ENCODE measurements around the gene GP1BA. TPM values are rescaled to one million over a fixed set of nuclear protein-coding genes. Genes with fewer than 3 reads are reported as not detected.

The GP1BA gene
- total RNA-seq, 1 experiment from 2014 or later = not detected

DNA sequence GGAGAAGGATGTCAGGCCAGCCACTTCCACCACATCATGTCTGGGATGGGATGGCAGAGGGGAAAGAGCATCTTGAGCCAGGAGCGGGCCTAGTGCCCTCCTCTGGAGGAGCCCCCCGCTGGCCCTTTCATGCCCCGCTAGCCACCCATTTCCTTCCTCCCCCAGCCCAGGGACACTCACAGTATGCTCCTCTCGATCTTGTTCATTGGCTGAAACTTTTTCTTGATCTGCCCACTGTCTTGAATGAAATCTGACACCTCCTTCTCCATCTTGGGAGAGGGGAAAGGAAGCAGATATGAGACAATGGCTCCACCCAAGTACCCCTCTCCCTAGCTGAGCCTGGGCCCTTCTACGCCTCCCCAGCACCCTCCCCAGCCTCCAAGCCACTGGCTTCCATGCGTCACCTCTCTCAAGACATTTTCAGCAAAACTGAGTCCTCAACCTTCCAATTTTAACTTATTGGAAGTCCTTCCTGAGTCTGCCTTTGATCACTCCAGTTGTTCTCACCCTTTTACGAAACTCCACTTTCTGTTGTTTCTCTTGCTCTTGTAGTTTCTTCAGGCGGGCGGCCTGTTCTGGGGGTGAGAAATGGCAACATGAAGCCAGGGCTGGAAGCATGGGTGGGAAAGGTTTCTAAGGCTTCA is 28.3 kb downstream of the GP1BA start:
- Histone ChIP-seq H3K9me3 (replicated peaks) (no peaks in the 10 kb centered on the region), H3K4me3 (no peak overlapping the region), H3K27me3 (replicated peaks) (no peaks in the 10 kb centered on the region), H3K27ac (no peak overlapping the region), H3K4me1 (replicated peaks) (no peaks in the 10 kb centered on the region), H3K36me3 (peaks cover 51% of the 10 kb centered on the region)
- DNase-seq (ENCODE audit: low read depth in 1 of 2, low spot score in 2 of 2) = no peak

DNA sequence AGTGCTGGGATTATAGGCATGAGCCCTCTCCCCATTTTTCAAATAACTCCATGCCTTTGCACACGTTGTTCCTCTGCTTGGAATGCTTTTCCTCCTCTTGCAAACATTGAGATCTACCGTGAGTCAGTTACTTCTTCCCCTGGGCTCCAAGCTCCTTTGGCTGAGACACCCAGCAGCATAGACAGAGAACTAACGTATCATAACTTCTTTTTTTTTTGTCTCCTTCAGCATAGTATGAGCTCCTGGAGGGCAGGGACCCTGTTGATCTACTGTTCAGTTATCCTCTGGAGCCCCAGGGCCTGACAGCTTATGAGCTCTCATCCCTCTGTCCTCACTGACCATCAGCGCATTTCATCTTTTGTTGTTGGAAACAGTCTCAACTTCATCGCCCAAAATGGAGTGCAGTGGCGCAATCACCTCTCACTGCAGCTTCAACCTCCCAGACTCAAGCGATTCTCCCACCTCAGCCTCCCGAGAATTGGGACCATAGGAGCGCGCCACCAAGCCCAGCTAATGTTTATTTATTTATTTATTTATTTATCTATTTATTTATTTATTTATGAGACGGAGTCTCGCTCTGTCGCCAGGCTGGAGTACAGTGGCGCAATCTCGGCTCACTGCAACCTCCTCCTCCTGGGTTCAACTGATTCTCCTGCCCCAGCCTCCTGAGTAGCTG is 33.4 kb downstream of the GP1BA start:
- Histone ChIP-seq H3K4me3 (no peak overlapping the region), H3K9me3 (replicated peaks) (no peaks in the 10 kb centered on the region), H3K27ac (no peak overlapping the region), H3K4me1 (replicated peaks) (peaks cover 31% of the 10 kb centered on the region), H3K27me3 (replicated peaks) (no peaks in the 10 kb centered on the region), H3K36me3 (peaks cover 67% of the 10 kb centered on the region)
- no peak for DNase-seq (ENCODE audit: low read depth in 1 of 2, low spot score in 2 of 2)

DNA sequence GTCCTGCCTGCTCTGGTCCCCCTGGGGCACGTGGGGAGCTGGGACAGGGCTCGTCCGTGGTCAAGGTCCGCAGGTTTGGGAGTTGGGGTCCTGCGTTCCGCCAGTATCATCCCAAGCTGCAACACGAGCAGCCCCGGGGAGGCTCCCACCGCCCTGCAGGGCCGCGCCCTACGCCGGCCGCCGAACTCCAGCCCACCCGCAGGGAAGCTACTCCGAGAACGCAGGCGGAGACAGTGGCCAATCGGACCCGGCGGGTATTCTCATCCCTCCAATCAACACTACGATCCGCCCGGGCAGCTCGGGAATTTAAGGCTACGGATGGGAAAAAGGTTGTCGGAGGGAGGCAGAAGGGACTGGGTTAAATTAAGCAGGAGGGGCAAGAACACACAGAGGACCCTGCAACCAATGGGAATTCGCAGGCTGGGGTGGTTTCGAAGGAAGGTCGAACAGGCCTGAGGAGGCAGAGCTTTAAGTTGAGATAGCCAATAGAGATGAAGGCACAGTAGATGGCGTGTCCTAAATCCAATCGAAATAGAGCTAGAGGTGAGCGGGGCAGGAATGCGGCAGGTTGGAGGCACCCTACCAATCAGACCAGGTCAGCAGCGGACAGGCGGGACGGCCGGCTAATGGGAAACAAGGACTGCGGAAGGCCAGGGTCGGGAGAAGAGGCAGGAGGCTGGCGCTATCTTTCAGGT is 34.9 kb downstream of the GP1BA start:
- peak overlapping the region; percentile 57 for H3K4me3 ChIP-seq
- H3K9me3 ChIP-seq (replicated peaks) = no peaks in the 10 kb centered on the region
- no peaks in the 10 kb centered on the region for H3K27me3 ChIP-seq (replicated peaks)
- peaks cover 68% of the 10 kb centered on the region for H3K36me3 ChIP-seq
- H3K27ac ChIP-seq = peak overlapping the region; percentile 93
- peaks cover 39% of the 10 kb centered on the region for H3K4me1 ChIP-seq (replicated peaks)
- peak; percentile 98 to 99 for DNase-seq (ENCODE audit: low read depth in 1 of 2, low spot score in 2 of 2)

DNA sequence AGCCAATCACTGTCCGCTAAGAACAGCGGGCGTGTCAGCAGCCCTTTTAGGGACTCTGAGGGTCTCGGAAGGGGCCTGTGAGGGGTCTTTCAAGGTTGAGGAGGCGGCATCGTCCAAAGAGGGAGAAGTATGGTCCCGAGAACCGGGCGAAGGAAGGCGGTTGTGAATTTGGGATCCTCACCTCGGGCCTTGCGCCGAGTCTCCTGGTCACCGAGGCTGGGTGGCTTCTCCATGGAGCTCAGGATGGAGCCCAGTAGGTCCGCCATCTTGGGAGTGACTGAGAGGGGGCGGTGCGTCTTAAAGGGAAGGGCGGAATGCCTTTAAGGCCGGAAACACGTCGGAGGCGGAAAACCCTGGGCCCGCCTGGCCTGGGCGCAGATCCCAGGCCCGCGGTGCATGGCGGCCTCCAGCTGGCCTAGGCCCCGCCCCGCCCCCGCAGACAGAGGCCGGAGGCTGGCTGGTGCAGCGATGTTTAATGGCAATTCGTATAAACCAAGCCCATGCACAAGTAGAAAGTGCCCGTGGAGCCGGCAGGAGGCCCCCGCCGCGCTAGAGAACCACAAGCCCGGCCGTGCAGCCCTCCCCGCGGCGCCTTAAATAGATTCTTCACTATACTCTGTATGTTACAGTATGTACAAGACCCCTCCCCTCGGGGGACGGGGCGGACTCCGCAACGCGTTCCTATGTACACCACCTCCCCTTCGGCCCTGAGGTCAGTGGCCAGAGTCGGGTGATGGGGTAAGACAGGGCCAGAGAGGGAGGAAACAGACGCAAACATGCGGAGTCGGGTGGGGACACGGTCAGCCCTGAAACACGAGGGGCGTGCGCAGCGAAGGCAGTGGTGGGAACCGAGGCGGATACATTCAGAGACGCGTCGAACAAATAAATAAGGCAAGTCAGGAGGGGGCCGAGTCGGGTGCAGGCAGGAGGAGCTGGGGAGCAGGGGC is 35.7 kb downstream of the GP1BA start, which contains the start of gene SPAG7:
Gene SPAG7, minus strand, starts transcription at position 279 of the 947 bp plus-strand sequence. Its CDS starts 13 bp downstream, at position 266.
- Histone ChIP-seq H3K27me3 (replicated peaks) (no peaks in the 10 kb centered on the region), H3K4me1 (replicated peaks) (peaks cover 39% of the 10 kb centered on the region), H3K4me3 (peak within 1 kb of the TSS; percentile 57), H3K36me3 (peaks cover 72% of the 10 kb centered on the region), H3K9me3 (replicated peaks) (no peaks in the 10 kb centered on the region), H3K27ac (peak within 1 kb of the TSS; percentile 93)
- DNase-seq (ENCODE audit: low read depth in 1 of 2, low spot score in 2 of 2) = peak; percentile 93 to 99

DNA sequence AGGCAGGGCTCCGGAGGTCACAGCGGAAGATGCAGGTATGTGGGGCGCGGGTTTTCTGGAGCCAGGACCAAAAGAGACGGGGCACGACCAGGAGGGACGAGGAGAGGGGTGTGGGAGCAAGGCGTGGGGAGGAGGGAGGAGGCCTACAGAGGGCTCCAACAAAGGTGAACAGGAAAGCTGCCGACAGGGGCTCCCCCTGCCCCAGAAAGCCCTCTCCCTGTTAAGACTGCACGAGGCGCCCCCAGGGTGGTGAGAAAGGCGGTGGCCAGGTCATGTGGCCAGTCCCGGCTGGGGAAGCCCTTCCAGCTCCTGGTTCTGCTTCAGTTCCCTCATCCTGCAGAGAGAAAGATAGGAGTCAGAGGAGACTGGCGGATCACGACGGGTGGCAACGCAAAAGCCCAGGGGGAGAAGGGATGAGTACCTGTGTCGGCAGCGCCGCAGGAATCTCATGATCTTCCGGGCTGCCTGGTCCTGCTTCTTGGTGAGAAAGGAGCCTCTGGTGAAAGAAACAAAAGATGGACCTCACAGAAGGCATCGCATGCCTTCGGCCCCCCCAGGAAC is 36.5 kb downstream of the GP1BA start:
- no peaks in the 10 kb centered on the region for H3K27me3 ChIP-seq (replicated peaks)
- no peak for DNase-seq (ENCODE audit: low read depth in 1 of 2, low spot score in 2 of 2)

DNA sequence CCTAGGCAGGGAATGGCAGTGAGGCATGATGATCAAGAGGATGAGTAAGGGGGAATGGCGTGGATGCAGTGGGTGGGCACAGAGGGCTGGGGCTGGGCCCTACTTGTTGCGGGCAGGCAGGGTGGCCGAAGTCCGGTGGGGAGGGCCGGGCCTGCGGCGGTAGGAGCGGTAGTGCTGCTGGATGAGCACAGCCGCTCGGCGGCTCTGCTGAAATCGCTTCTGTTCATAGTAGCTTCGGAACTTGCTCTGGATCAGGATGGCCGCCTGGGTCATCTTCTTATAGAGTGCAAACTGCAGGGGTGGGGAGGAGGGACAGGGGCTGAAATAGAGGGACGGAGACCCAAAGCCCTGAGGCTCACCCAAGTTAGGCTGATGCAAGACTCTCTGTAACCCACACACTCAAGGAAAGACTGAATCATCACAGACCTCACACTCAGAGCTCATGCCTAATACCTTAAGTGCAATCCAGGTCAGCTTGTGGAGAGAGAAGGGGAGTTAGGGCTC is 37.0 kb downstream of the GP1BA start:
- Histone ChIP-seq H3K4me1 (replicated peaks) (peaks cover 39% of the 10 kb centered on the region), H3K27ac (peak overlapping the region; percentile 93), H3K36me3 (peaks cover 85% of the 10 kb centered on the region), H3K27me3 (replicated peaks) (no peaks in the 10 kb centered on the region), H3K9me3 (replicated peaks) (no peaks in the 10 kb centered on the region), H3K4me3 (peak overlapping the region; percentile 57)
- DNase-seq (ENCODE audit: low read depth in 1 of 2, low spot score in 2 of 2) = peak; percentile 96 to 97

More for the DNA sequence above, 36.5 kb downstream of the GP1BA start:
- H3K9me3 ChIP-seq (replicated peaks) = no peaks in the 10 kb centered on the region
- H3K27ac ChIP-seq = peak overlapping the region; percentile 93
- peaks cover 80% of the 10 kb centered on the region for H3K36me3 ChIP-seq
- peak overlapping the region; percentile 57 for H3K4me3 ChIP-seq
- H3K4me1 ChIP-seq (replicated peaks) = peaks cover 39% of the 10 kb centered on the region

DNA sequence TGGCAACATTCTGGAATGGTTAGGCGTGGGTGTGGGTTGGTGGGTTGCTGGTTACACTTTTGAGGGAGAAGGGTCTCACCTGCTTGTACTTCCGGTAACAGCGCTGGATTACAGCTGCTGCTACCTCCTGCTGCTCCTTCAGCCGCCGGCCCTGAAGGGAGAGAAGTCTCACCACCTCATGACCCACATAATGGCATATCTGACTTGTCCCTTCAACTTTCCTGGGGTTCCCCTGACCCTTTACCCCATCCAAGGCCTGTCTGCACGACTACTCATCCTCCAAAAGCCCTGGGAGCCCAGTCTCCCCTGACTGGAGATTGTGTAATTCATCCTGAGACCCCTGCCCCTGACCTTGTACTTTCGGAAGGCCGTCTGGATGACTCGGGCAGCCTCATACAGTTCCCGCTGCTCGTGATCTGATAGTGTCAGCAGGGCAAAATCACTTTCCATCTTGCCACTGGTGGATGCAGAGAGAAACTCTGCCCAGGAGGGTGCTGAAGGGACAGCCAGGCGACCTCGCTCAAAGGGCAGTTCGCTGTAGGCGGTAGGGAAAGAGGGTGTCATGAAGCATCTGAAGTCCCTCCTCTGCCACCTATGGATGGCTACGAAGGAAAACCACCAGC is 37.6 kb downstream of the GP1BA start:
- peak overlapping the region; percentile 57 for H3K4me3 ChIP-seq
- peak in 1 of 2 experiments; percentile 43 for DNase-seq (ENCODE audit: low read depth in 1 of 2, low spot score in 2 of 2)
- peaks cover 87% of the 10 kb centered on the region for H3K36me3 ChIP-seq
- H3K4me1 ChIP-seq (replicated peaks) = peaks cover 39% of the 10 kb centered on the region
- H3K9me3 ChIP-seq (replicated peaks) = no peaks in the 10 kb centered on the region
- H3K27ac ChIP-seq = peak overlapping the region; percentile 93
- H3K27me3 ChIP-seq (replicated peaks) = no peaks in the 10 kb centered on the region

DNA sequence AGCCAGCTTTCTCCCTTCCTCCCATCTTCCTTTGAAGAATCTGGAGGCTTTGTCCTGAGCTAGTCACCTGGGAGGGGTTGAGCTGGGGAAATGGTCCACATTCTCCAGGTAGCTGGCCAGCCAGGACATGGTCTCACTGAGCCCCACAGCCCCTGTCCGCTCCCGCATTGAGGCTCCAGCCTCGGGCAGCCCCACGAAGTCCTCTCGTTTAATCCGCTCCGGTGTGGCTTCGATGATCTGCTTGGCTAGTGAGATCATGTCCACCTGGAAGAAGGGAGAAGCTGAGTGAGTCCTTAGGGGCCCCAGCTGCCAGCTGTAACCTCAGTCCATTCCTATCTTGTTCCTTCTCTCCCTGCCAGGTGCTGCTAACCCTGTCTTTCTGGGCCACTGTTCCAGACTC is 38.2 kb downstream of the GP1BA start:
- DNase-seq (ENCODE audit: low read depth in 1 of 2, low spot score in 2 of 2) = no peak
- Histone ChIP-seq H3K36me3 (peaks cover 87% of the 10 kb centered on the region), H3K4me1 (replicated peaks) (peaks cover 39% of the 10 kb centered on the region), H3K9me3 (replicated peaks) (no peaks in the 10 kb centered on the region), H3K27me3 (replicated peaks) (no peaks in the 10 kb centered on the region), H3K27ac (peak overlapping the region; percentile 93), H3K4me3 (no peak overlapping the region)

DNA sequence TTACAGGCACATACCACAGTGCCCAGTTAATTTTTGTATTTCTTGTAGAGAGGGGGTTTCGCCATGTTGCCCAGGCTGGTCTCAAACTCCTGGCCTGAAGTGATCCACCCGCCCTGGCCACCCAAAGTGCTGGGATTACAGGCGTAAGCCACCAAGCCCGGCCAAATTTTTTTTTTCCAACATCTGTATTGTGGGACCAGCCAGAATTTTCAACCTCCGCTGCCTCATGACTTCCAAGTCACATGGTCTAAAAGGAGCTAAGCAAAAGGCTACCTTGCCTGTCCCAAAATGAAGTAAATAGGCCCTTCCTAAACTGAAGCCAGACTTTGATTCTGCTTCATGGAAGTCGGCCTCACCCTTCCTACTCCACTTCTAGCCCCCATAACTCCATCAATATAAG is 39.7 kb downstream of the GP1BA start:
- H3K4me1 ChIP-seq (replicated peaks) = peaks cover 29% of the 10 kb centered on the region
- H3K9me3 ChIP-seq (replicated peaks) = no peaks in the 10 kb centered on the region
- no peak for DNase-seq (ENCODE audit: low read depth in 1 of 2, low spot score in 2 of 2)
- no peaks in the 10 kb centered on the region for H3K27me3 ChIP-seq (replicated peaks)
- H3K36me3 ChIP-seq = peaks cover 81% of the 10 kb centered on the region
- H3K27ac ChIP-seq = no peak overlapping the region
- H3K4me3 ChIP-seq = no peak overlapping the region

DNA sequence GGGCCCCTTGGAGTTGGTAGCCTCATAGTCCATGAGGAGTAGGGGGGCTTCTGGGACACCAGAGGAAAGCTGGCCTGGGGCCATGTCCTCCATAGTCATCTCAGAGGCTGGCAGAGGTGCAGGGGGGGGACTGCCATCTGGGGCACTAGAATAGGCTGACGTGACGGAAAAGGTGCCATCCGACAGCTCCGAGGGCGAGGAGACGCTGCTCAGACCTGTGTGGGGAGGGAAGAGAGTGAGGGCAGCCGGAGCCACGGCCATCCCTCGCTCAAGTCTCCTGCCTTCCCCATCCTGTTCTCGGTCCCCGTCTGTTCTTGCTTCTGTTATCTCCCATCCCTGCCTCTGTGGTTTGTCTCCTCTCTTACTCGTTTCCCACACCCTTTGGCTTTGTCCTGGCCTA is 40.2 kb downstream of the GP1BA start:
- Histone ChIP-seq H3K4me3 (no peak overlapping the region), H3K27me3 (replicated peaks) (no peaks in the 10 kb centered on the region), H3K4me1 (replicated peaks) (peaks cover 27% of the 10 kb centered on the region), H3K36me3 (peaks cover 83% of the 10 kb centered on the region), H3K27ac (no peak overlapping the region), H3K9me3 (replicated peaks) (no peaks in the 10 kb centered on the region)
- DNase-seq (ENCODE audit: low read depth in 1 of 2, low spot score in 2 of 2) = no peak

DNA sequence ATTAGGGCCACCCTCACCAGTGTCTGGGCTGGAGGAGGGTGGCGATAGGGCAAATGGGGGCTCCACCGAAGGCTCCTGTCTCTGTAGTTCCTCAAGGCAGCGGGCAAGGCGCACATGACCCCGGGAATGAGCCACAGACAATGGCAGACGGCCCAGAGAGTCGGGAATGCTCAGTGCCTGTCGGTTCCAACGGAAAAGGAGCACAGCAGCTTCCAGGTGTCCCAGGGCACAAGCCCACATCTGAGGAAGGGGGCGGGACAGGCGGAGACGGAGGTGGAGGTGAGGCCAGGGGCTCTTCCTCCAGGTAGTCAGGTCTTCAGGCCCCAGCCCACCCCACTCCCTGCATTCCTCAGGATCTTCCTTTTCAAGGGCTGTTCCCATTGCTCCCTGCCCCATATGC is 40.7 kb downstream of the GP1BA start:
- Histone ChIP-seq H3K9me3 (replicated peaks) (no peaks in the 10 kb centered on the region), H3K36me3 (peaks cover 83% of the 10 kb centered on the region), H3K4me1 (replicated peaks) (peaks cover 27% of the 10 kb centered on the region), H3K4me3 (no peak overlapping the region), H3K27ac (no peak overlapping the region), H3K27me3 (replicated peaks) (no peaks in the 10 kb centered on the region)
- no peak for DNase-seq (ENCODE audit: low read depth in 1 of 2, low spot score in 2 of 2)

DNA sequence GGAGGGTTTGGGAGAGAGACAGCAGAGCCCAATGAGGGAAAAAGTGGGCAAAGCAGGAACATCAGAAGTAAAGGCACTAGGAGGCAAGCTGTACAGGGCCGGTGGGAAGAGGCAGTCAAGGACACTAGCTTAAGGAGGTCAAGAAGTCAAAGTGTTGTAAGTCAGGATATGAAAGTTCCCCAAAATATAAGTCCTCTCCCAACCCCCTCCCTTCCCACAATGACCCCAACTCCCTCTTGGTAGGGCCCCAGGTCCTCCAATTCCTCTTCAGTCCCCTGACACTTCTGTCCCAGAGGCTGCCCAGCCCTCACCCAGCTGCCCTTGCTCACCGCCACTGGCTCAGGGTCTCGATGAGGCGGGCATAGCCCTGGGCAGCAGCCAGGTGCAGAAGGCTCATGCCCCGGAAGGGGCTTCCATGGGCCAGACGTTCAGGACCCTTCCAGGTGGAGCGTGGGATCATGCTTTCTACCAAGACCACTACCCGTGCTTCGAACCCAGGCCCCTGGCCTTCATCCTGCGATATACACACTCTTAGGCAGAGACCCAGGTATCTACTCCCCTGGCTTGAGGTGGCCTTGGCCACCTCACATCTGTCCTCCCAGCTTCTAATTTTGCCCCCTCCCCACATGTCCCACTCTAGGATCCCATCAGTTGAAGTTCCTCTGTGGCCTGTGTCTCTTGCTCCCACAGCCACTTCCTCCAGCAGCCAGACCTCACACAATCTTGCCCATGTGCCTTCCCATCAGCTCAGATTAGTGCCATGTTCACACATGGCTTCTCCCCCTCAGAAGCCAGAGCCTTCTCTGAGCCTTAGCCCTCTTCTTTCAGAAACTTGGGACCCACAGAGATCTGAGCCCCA is 41.4 kb downstream of the GP1BA start:
- H3K4me3 ChIP-seq = no peak overlapping the region
- no peaks in the 10 kb centered on the region for H3K9me3 ChIP-seq (replicated peaks)
- no peak for DNase-seq (ENCODE audit: low read depth in 1 of 2, low spot score in 2 of 2)
- no peaks in the 10 kb centered on the region for H3K27me3 ChIP-seq (replicated peaks)
- peaks cover 83% of the 10 kb centered on the region for H3K36me3 ChIP-seq
- no peak overlapping the region for H3K27ac ChIP-seq
- peaks cover 25% of the 10 kb centered on the region for H3K4me1 ChIP-seq (replicated peaks)
